HFFc6 (cell line): ENCODE results near the gene CDK11B. TPM values are rescaled to one million over a fixed set of nuclear protein-coding genes. Genes with fewer than 3 reads are reported as not detected.
"Not testable (repeated sequence)": the region's sequence is repeated elsewhere in the genome, so short reads cannot be mapped to it uniquely, and the experiment has no call there.

Experiments
- DNase-seq: peaks from one replicate; pipeline ENCODE4 v3.0.0-alpha.2; 2018
- H3K27ac Mint-ChIP-seq: 2 replicates; pipeline ENCODE4 v1.8.0; 2020; ENCODE audit warnings: mild to moderate bottlenecking, mixed read lengths
- H3K27me3 Mint-ChIP-seq: 2 replicates; pipeline ENCODE4 v1.8.0; 2021; ENCODE audit warnings: mild to moderate bottlenecking, moderate library complexity, mixed read lengths; ENCODE audit not compliant: insufficient read depth
- H3K36me3 Mint-ChIP-seq: 2 replicates; pipeline ENCODE4 v1.8.0; 2021; ENCODE audit warnings: low read depth, mixed read lengths
- H3K4me1 Mint-ChIP-seq: 2 replicates; pipeline ENCODE4 v1.8.0; 2020; ENCODE audit warnings: low read depth, mixed read lengths
- H3K4me3 Mint-ChIP-seq: 2 replicates; pipeline ENCODE4 v1.8.0; 2020; ENCODE audit warnings: mild to moderate bottlenecking, moderate library complexity, mixed read lengths
- H3K9me3 Mint-ChIP-seq: 2 replicates; pipeline ENCODE4 v1.8.0; 2020; ENCODE audit warnings: mild to moderate bottlenecking, mixed read lengths
- total RNA-seq, 6 experiments: library from RNA; stranded (reverse); fragmentation: NEBNext Ultra II Directional; extraction: Animal tissue kit (Norgen Biotek cat#: 25700); gene quantifications; 2 replicates in 1 of 6; 3 replicates in 5 of 6; pipeline ENCODE4 v1.2.3, GENCODE V29; 2021

The CDK11B gene
- total RNA-seq, 6 experiments from 2014 or later = 21.6 to 27.5 (median 24.8) TPM

DNA sequence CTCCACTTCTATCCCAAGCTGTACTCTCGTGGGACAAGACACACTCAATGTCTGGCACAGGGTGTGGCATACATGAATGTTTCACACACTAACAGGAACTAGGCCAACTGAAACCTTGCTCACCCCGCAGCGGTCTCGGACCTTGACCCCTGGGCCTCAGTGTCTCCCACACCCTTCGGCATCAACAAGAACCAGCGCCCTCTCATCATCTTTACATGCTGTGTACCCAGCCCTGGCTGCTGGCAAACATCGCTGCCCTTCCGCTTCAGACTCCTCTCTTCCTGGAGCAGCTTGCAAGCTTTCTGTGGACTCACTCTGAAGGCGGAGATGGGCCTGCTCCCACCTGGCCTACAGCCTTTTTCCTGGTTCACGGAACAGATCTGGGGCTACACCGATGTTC is 10.5 kb downstream of the CDK11B start:
- not testable (repeated sequence) for H3K27me3 Mint-ChIP-seq, H3K4me3 Mint-ChIP-seq, H3K9me3 Mint-ChIP-seq, H3K27ac Mint-ChIP-seq, H3K4me1 Mint-ChIP-seq, DNase-seq
- H3K36me3 Mint-ChIP-seq = peaks cover 49% of the 10 kb centered on the region

DNA sequence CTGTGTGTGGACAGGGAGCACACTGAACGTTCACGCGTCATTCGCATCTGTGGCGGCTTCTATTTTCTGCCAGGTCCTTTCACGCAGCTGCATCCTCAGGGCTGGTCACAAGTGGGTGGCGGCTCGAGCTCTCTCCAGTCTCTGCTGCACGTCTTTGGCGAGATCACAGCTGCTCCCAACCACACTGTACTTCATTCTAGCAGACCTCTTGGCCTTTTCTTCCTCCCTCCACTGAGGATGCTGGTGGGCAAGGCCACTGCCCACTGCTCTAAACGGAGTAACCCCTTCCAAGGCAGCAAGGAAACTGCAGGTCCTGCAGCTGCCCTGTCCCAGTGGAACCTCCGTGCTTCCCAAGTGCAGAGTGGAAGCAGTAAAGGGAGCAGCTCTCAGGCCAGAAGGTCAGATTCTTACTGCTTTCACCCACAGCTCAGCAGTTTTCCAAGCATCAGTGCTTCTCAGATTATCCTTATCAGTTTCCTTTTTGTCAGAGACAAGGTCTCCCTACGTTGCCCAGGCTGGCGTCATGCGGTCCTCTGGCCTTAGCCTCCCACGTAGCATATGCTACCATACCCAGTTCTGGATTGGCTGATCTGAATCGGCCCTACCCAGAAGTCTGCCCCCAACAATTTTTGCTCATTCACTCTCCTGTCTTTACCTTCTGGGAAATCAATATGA is 11.1 kb downstream of the CDK11B start:
- H3K27ac Mint-ChIP-seq, H3K27me3 Mint-ChIP-seq, H3K9me3 Mint-ChIP-seq, H3K4me1 Mint-ChIP-seq, DNase-seq, H3K4me3 Mint-ChIP-seq: not testable (repeated sequence)
- H3K36me3 Mint-ChIP-seq = peaks cover 49% of the 10 kb centered on the region

DNA sequence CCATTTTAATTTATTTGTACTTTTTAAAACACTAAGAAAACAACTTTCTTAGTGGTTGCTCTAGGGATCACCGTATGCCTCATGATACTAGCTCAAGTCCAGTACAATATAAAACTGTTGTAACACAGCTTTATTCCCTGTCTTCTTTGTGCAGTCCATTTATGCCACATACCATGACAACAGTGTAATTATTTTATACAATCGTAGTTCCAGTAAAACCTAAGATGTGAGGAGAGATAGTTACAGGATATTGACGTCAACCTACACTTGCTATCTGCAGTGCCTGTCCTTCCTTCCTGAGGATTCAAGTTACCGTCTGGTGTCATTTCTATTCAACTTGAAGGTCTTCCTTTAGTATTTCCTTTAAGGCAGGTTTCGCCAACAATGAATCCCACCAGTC is 12.5 kb downstream of the CDK11B start:
- not testable (repeated sequence) for H3K9me3 Mint-ChIP-seq, H3K27me3 Mint-ChIP-seq, H3K27ac Mint-ChIP-seq, H3K4me1 Mint-ChIP-seq, H3K4me3 Mint-ChIP-seq, DNase-seq
- peaks cover 38% of the 10 kb centered on the region for H3K36me3 Mint-ChIP-seq

DNA sequence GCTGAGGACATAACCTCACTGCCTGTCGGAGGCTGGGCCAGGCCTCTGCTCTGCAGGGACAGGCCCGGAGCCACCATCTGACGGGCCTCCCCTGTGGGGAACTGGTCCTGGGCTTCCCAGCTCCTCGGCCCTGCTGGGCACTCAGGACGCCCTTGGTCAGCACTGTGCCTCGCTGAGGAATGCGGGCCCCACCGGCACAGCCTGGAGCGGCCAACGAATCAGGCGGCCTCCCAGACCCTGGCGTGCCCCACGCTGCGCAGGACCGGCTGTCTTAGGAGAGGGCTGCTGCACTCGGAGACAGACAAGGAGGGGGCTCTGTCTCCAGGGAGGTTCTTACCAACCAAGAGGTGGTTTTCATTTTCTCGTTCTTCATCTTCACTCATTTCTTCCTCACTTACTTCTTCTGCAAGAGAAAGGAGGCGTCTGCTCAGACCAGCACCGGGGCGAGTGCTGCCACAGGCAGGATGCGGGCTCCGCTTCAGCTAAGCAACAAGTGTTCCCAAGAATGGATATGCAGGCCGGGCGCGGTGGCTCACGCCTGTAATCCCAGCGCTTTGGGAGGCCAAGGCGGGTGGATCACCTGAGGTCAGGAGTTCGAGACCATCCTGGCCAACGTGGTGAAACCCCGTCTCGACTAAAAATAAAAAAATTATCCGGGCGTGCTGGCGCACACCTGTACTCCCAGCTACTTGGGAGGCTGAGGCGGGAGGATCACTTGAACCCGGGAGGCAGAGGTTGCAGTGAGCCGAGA is 17.9 kb downstream of the CDK11B start:
- H3K27me3 Mint-ChIP-seq, H3K4me3 Mint-ChIP-seq, H3K27ac Mint-ChIP-seq, DNase-seq, H3K4me1 Mint-ChIP-seq, H3K36me3 Mint-ChIP-seq, H3K9me3 Mint-ChIP-seq: not testable (repeated sequence)

DNA sequence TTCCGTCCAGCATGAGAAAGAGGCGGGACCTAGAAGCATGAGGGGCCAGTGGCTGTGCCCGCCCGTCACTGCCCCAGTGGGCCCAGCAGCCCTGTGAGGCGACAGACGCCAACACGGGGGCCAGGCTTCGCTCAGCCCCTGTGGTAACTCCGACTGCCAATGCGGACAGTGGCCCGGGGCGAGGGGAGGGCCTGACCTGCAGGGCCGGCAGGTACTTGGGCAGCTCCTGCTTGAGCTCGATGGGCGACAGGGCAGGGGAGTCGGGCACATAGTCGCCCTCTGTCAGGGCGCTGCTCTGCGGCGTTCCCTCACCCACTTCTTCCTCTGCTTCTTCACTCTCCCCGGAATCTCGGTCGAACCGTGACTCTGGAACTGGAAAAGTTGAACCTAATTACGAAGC is 18.7 kb downstream of the CDK11B start:
- H3K4me3 Mint-ChIP-seq, H3K4me1 Mint-ChIP-seq, H3K36me3 Mint-ChIP-seq, H3K27me3 Mint-ChIP-seq, H3K27ac Mint-ChIP-seq, H3K9me3 Mint-ChIP-seq, DNase-seq: not testable (repeated sequence)

DNA sequence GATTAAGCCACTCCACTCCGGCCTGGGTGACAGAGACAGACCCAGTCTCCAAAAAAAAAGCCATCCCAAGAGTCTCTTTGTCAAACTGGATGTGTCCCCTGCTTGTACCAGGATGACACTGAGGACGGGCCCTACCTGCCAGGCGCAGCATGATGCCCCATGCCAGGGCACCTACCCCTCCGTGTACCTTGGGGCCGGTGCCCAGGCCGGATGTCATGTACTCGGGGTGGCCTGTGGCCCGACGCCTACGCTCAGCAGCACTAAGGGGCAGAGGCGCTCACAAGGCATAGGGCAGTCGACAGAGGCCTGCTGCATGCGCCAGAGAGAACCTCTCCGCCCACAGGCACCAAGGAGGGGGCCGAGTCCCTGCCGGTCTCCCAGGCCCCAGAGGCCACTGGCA is 19.4 kb downstream of the CDK11B start:
- H3K27ac Mint-ChIP-seq, H3K27me3 Mint-ChIP-seq, DNase-seq, H3K36me3 Mint-ChIP-seq, H3K4me1 Mint-ChIP-seq, H3K9me3 Mint-ChIP-seq, H3K4me3 Mint-ChIP-seq: not testable (repeated sequence)

DNA sequence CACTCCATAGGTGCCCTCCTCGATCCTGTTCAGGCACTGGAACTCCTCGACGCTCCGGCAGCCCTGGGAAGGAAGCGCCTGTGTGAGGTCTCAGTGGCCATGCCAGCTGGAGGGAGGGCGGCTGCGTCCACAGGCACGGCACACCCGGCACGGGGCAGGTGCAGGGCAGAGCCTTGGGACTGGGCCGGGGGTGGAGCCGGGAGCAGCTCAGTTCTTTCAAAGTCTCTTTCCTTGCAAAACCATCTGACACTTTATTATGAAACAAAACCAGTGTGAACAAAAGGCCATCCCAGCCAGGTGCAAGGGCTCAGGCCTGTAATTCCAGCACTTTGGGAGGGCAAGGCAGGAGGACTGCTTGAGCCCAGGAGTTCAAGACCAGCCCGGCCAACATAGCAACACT is 20.3 kb downstream of the CDK11B start:
- H3K4me3 Mint-ChIP-seq, H3K27me3 Mint-ChIP-seq, DNase-seq, H3K9me3 Mint-ChIP-seq, H3K27ac Mint-ChIP-seq, H3K36me3 Mint-ChIP-seq, H3K4me1 Mint-ChIP-seq: not testable (repeated sequence)

DNA sequence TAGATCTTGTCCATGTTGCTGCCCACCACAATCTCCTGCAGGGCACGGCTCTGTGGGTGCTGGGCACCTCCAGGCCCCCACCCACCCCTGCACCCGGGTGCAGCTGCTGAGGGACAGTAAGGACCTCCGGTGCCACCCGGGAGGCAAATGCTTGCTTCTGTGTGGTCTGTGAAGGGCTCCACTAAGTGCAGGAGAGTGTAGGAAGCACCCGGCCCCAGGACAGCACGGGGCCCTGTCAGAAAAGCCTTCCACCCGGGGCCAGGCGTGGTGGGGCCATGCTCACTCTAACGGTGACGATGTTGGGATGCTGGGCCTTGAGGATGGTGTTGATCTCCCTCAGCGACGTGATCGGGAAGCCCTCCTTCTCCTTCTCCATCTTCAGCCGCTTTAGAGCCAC is 21.3 kb downstream of the CDK11B start:
- DNase-seq, H3K27me3 Mint-ChIP-seq, H3K36me3 Mint-ChIP-seq, H3K27ac Mint-ChIP-seq, H3K4me3 Mint-ChIP-seq, H3K9me3 Mint-ChIP-seq, H3K4me1 Mint-ChIP-seq: not testable (repeated sequence)

DNA sequence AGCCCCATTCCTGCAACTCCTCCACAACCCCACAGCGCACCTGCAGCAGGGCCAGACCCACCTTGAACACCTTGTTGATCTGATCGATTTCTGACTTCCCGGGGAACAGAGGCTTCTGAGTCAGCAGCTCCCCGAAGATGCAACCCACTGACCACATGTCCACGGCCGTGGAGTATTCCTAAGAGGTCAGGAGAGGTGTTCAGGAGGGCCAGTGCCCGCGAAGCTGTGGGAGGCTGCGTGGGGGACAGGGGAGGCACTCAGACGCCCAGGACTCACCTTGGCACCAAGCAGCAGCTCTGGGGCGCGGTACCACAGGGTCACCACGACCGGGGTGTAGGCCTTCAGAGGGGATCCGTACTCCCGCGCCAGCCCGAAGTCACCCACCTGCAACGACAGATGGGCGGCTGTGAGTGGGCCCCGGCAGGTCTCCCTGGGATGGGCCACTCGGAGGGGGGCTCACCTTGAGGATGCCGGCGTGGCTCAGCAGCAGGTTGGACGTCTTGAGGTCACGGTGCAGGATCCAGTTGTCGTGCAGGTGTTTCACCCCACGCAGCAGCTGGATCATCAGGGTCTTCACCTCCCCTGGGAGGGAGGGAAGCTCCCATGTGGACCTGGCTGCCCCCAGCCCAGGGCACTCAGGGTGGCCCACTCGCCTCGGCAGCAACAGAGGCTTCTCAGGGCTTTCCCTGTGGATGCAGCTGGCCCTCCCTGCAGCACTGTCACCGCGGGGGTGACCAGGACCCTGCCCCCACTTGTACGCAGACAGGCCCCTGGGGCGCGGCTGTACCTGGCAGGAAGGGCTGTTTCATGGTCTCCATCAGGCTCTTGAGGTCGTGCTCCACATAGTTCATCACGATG is 22.0 kb downstream of the CDK11B start:
- DNase-seq, H3K27ac Mint-ChIP-seq, H3K4me1 Mint-ChIP-seq, H3K36me3 Mint-ChIP-seq, H3K27me3 Mint-ChIP-seq, H3K4me3 Mint-ChIP-seq, H3K9me3 Mint-ChIP-seq: not testable (repeated sequence)

DNA sequence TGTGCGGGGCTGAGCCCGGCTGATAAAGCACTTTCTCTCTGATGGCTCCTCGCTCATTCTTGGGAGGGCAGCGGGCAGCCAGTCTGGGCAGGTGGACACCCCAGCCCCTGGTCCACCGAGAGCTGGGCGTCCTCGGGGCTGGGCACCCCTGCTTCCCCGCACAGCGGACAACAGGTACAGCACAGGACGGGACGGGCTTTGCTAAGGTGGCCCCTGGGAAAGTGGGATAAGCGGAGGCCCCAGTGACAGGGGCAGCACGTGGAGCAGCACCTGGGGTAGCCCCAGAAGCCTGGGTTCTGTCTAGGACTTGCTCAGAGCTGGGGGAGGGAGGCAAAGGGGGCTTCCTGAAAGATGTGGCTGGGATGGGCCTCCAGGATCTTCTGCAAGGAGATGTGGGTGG is 24.2 kb downstream of the CDK11B start:
- H3K27ac Mint-ChIP-seq, H3K4me1 Mint-ChIP-seq, H3K9me3 Mint-ChIP-seq, H3K4me3 Mint-ChIP-seq, H3K36me3 Mint-ChIP-seq, H3K27me3 Mint-ChIP-seq, DNase-seq: not testable (repeated sequence)

DNA sequence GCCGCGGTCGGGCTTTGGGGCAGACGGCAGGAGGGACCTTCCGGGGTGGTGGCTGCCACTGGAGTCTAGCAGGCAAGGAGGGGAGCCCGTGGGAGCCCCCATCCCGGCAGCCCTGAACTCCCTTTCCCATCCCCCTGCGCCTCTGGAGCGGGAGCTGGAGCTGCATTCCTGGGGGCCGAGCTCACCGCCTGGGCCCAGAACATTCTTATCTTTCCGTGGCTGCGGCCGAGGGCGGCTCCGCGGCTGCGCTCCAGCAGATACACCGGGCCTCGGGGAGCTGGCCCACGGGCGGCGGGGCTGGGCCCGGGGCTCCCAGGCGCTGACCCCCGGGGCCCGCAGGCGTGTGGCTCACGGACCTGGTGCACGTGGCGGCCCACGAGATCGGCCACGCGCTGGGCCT is 25.4 kb downstream of the CDK11B start:
- not testable (repeated sequence) for H3K4me3 Mint-ChIP-seq, H3K27ac Mint-ChIP-seq, H3K36me3 Mint-ChIP-seq, H3K9me3 Mint-ChIP-seq, H3K4me1 Mint-ChIP-seq, DNase-seq, H3K27me3 Mint-ChIP-seq
